CD4-positive, alpha-beta memory T cell (primary cell): Measurements from ENCODE around the gene IL27RA. TPM values are rescaled to one million over a fixed set of nuclear protein-coding genes. Genes with fewer than 3 reads are reported as not detected.

Experiments
- CTCF ChIA-PET: fragments of 350-600 bp; sonication (Branson Sonifier 250); formaldehyde crosslinking; loops from one replicate; lab custom pipeline; 2021; ENCODE audit warnings: inconsistent platforms; ENCODE audit not compliant: partially characterized antibody; lab: Charles Lee
- POLR2A ChIA-PET: fragments of 350-600 bp; sonication (Branson Sonifier 250); formaldehyde crosslinking; loops from one replicate; lab custom pipeline; 2021; ENCODE audit not compliant: partially characterized antibody; lab: Charles Lee
- DNase-seq, 5 donors: peaks; one replicate each; pipeline versions ENCODE4 v3.0.0 to v3.0.0-alpha.2; 2020 to 2022; ENCODE audit warnings: mixed read lengths in 1 of 5
- H3K27ac ChIP-seq: one replicate; pipeline ENCODE4 v1.7.0; 2013; ENCODE audit warnings: low read depth, low read length
- H3K27me3 ChIP-seq: 2 replicates; pipeline ENCODE4 v1.7.0; 2013; ENCODE audit warnings: mild to moderate bottlenecking, low read length, moderate library complexity; ENCODE audit not compliant: insufficient read depth
- H3K36me3 ChIP-seq: 2 replicates; pipeline ENCODE4 v1.7.0; 2013; ENCODE audit warnings: mild to moderate bottlenecking, low read length, moderate library complexity; ENCODE audit not compliant: insufficient read depth
- H3K4me1 ChIP-seq: 2 replicates; pipeline ENCODE4 v1.7.0; 2013; ENCODE audit warnings: mild to moderate bottlenecking, low read length, moderate library complexity; ENCODE audit not compliant: insufficient read depth
- H3K4me3 ChIP-seq, 2 donors: one replicate each; pipeline ENCODE4 v1.7.0; 2013; ENCODE audit warnings: low read length in 2 of 2, mild to moderate bottlenecking in 1 of 2
- H3K9me3 ChIP-seq, 2 donors: one replicate each; pipeline ENCODE4 v1.7.0; 2013; ENCODE audit warnings: low read length in 2 of 2, control low read depth in 1 of 2; ENCODE audit not compliant: control insufficient read depth in 1 of 2
- H3K27ac Mint-ChIP-seq, 7 donors: one replicate each; pipeline ENCODE4 v1.8.0; 2020 to 2021; ENCODE audit warnings: mixed read lengths in 7 of 7, mild to moderate bottlenecking in 6 of 7, inconsistent platforms in 3 of 7, moderate library complexity in 3 of 7
- H3K27me3 Mint-ChIP-seq, 2 donors: one replicate each; pipeline ENCODE4 v1.8.0; 2020 to 2021; ENCODE audit warnings: mixed read lengths in 2 of 2
- H3K36me3 Mint-ChIP-seq, 2 donors: one replicate each; pipeline ENCODE4 v1.8.0; 2020 to 2021; ENCODE audit warnings: mixed read lengths in 2 of 2, inconsistent platforms in 1 of 2, mild to moderate bottlenecking in 1 of 2
- H3K4me1 Mint-ChIP-seq, 4 donors: one replicate each; pipeline ENCODE4 v1.8.0; 2020 to 2021; ENCODE audit warnings: mixed read lengths in 4 of 4, mild to moderate bottlenecking in 1 of 4
- H3K4me3 Mint-ChIP-seq, 8 donors: one replicate each; pipeline ENCODE4 v1.8.0; 2020 to 2021; ENCODE audit warnings: mixed read lengths in 8 of 8, mild to moderate bottlenecking in 7 of 8, moderate library complexity in 6 of 8, inconsistent platforms in 3 of 8
- H3K9me3 Mint-ChIP-seq, 8 donors: one replicate each; pipeline ENCODE4 v1.8.0; 2020 to 2021; ENCODE audit warnings: mixed read lengths in 8 of 8, mild to moderate bottlenecking in 5 of 8, inconsistent platforms in 3 of 8, moderate library complexity in 1 of 8
- intact Hi-C: fragments of 100-400 bp; cut with micrococcal nuclease; formaldehyde crosslinking; loops from one replicate; pipeline ENCODE4 v1.15.1; 2023
- polyA plus RNA-seq, 2 donors: library from polyadenylated mRNA; unstranded; fragments of 300-500 nt; fragmentation: Illumina TruSeq; gene quantifications; one replicate each; pipeline ENCODE4 v1.2.3, GENCODE V29; 2021
- total RNA-seq, 2 experiments: library from RNA; stranded (reverse); gene quantifications; one replicate each; pipeline ENCODE4 v1.2.3, GENCODE V29; 2021

The IL27RA gene
- total and polyA plus RNA-seq, 4 experiments from 2014 or later, result 74.3 to 104 (median 88.4) TPM

DNA sequence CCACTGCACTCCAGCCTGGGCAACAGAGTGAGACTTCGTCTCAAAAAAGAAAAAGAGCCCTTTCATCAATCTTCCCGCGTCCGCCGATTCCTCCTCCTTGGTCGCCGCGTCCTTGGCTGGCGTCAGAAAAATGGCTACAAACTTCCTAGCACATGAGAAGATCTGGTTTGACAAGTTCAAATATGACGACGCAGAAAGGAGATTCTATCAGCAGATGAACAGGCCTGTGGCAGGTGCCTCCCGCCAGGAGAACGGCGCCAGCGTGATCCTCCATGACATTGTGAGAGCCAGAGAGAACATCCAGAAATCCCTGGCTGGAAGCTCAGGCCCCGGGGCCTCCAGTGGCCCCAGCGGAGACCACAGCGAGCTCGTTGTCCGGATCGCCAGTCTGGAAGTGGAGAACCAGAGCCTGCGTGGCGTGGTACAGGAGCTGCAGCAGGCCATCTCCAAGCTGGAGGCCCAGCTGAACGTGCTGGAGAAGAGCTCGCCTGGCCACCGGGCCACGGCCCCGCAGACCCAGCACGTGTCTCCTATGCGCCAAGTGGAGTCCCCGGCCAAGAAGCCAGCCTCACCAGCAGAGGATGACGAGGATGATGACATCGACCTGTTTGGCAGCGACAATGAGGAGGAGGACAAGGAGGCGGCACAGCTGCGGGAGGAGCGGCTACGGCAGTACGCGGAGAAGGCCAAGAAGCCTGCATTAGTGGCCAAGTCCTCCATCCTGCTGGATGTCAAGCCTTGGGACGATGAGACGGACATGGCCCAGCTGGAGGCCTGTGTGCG lies 38.9 kb downstream of the IL27RA start:
- intact Hi-C loops, result loop anchor here (10.0 kb wide), 1 partner anchor 116 kb away; the partner anchor contains the start of gene DCAF15

DNA sequence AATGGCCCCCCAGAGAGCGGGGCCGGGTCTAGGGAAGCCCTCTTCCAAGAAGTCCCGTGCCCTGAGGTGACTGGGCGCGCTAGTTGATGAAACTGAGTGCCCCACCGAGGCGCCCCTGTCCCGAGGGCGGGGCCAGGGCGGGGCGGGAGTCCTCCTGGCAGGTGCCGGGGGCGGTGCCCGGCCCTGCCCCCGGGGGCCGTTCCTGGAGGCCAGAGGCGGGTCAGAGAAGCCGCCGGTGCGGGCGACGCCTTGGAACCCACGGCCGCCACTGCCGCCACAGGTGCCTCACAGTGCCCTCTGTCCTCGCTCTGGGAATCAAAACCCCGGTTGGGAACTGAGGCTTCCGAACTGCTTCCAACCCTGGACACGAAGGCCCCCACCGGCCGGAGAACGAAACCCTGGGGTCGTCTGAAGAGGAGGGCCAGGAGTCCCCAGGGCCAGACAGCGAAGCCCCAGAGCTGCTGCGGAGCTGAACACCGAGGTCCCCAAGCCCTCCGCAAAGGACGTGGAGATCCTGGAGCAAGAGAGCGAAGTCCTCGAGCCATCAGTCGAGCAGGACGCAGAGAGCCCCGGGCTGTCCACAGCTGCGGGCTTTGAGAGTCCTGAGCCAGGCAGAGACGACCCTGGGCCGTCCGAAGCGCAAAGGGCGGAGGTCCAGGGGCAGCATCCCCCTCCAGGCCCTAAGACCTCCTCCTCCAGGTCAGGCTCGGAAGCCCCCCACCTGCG lies 41.1 kb downstream of the IL27RA start, which contains the start of gene MISP3:
Gene MISP3, plus strand, starts transcription at position 252 of the 726 bp plus-strand sequence. CDS start 524 bp downstream, outside the sequence.
- CTCF ChIA-PET, result interaction anchor here (0.7 to 6.9 kb wide), 27 partner anchors 9 to 284 kb away, joined by 3 to 65 read pairs (median 5); partner anchors contain the start of genes ASF1B, IL27RA, NANOS3 and PALM3
- peaks cover 7 to 28% (median 15%) of the 10 kb centered on the region in 4 donors for H3K4me1 Mint-ChIP-seq

More for the DNA sequence above, 38.9 kb downstream of the IL27RA start:
- ChIA-PET POLR2A (interaction anchor here (0.6 to 4.2 kb wide), 4 partner anchors 17 to 190 kb away, joined by 3 to 30 read pairs (median 3); no protein-coding TSS in a partner anchor), CTCF (interaction anchor here (0.6 to 6.9 kb wide), 13 partner anchors 10 to 209 kb away, joined by 3 to 65 read pairs (median 4); partner anchors contain the start of genes ASF1B and PALM3)
- H3K36me3 ChIP-seq, result no peaks in the 10 kb centered on the region
- no peak overlapping the region for H3K27ac ChIP-seq
- H3K4me3 ChIP-seq, result no peak overlapping the region
- Mint-ChIP-seq H3K9me3 (no peaks in the 10 kb centered on the region), H3K4me1 (peaks cover 7 to 26% (median 15%) of the 10 kb centered on the region in 4 donors), H3K4me3 (peak overlapping the region in 4 of 8 donors; percentile 33 to 55 (median 50)), H3K27ac (no peak overlapping the region), H3K36me3 (peaks cover 0 to 1% of the 10 kb centered on the region in 2 donors), H3K27me3 (peaks cover 1 to 5% of the 10 kb centered on the region in 2 donors)
- H3K9me3 ChIP-seq, result no peaks in the 10 kb centered on the region
- no peak for DNase-seq
- no peaks in the 10 kb centered on the region for H3K27me3 ChIP-seq
- H3K4me1 ChIP-seq, result peaks cover 31% of the 10 kb centered on the region

DNA sequence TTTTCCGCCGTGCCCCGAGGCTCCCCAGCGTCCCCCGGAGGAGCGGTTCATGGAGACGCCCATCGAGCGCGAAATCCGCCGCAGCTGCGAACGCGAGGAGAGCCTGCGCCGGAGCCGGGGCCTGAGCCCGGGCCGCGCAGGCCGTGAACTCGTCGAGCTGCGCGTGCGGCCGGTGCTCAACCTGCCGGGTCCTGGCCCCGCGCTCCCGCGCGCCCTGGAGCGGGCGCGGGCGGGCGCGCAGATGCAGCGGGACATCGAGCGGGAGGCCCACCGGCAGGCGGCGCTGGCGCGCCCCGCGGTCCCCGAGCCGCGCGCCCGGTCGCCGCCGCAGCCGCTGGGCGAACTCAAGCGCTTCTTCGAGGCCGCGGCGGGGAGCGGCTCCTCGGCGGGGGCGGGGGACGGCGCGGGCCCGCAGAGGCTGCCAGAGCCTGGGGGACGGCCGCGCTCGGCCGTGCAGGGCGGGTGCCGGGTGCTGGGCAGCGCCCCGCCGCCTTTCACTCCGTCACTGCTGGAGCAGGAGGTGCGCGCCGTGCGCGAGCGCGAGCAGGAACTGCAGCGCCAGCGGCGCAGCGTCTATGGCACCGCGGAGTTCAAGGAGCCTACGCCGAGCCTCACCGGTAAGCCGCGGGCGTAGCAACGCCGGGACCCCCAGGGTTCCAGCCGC lies 41.8 kb downstream of the IL27RA start:
- ChIA-PET CTCF (interaction anchor here (0.7 to 6.9 kb wide), 32 partner anchors 9 to 285 kb away, joined by 3 to 65 read pairs (median 5); partner anchors contain the start of genes ASF1B, IL27RA and PALM3), POLR2A (interaction anchor here (0.5 to 4.2 kb wide), 15 partner anchors 8 to 210 kb away, joined by 3 to 30 read pairs (median 6); partner anchors contain the start of genes ASF1B, DCAF15, IL27RA and PRKACA)
- H3K36me3 ChIP-seq, result no peaks in the 10 kb centered on the region
- peaks cover 0 to 1% of the 10 kb centered on the region in 2 donors for H3K36me3 Mint-ChIP-seq
- H3K27ac Mint-ChIP-seq, result peak overlapping the region; percentile 70 to 97 (median 88)
- H3K4me3 ChIP-seq, result peak overlapping the region; percentile 70 to 90
- intact Hi-C loops, result loop anchor here (1.0 to 10.0 kb wide), 9 partner anchors 15 to 477 kb away; partner anchors contain the start of genes DCAF15 and SAMD1
- H3K9me3 Mint-ChIP-seq, result no peaks in the 10 kb centered on the region
- peaks cover 7 to 28% (median 15%) of the 10 kb centered on the region in 4 donors for H3K4me1 Mint-ChIP-seq
- H3K4me1 ChIP-seq, result peaks cover 31% of the 10 kb centered on the region
- peak overlapping the region; percentile 61 for H3K27ac ChIP-seq
- no peaks in the 10 kb centered on the region for H3K27me3 ChIP-seq
- DNase-seq, result peak; percentile 80 to 88 (median 84)
- no peaks in the 10 kb centered on the region for H3K27me3 Mint-ChIP-seq
- peak overlapping the region; percentile 89 to 98 (median 93) for H3K4me3 Mint-ChIP-seq
- H3K9me3 ChIP-seq, result no peaks in the 10 kb centered on the region

More for the DNA sequence above, 41.1 kb downstream of the IL27RA start, which contains the start of gene MISP3:
- peaks cover 0 to 1% of the 10 kb centered on the region in 2 donors for H3K36me3 Mint-ChIP-seq
- intact Hi-C loops, result loop anchor here (1.0 to 10.0 kb wide), 9 partner anchors 14 to 476 kb away; partner anchors contain the start of genes DCAF15 and SAMD1
- peak within 1 kb of the TSS; percentile 89 to 98 (median 93) for H3K4me3 Mint-ChIP-seq
- Histone ChIP-seq H3K36me3 (no peaks in the 10 kb centered on the region), H3K9me3 (no peaks in the 10 kb centered on the region), H3K27me3 (no peaks in the 10 kb centered on the region), H3K4me3 (peak within 1 kb of the TSS; percentile 36 to 70), H3K27ac (peak within 1 kb of the TSS; percentile 61), H3K4me1 (peaks cover 31% of the 10 kb centered on the region)
- DNase-seq, result no peak
- H3K27me3 Mint-ChIP-seq, result no peaks in the 10 kb centered on the region
- no peaks in the 10 kb centered on the region for H3K9me3 Mint-ChIP-seq
- POLR2A ChIA-PET, result interaction anchor here (0.5 to 4.2 kb wide), 9 partner anchors 9 to 192 kb away, joined by 4 to 30 read pairs (median 11); partner anchors contain the start of genes ASF1B, IL27RA, PRKACA and RFX1
- H3K27ac Mint-ChIP-seq, result peak within 1 kb of the TSS; percentile 70 to 97 (median 88)

DNA sequence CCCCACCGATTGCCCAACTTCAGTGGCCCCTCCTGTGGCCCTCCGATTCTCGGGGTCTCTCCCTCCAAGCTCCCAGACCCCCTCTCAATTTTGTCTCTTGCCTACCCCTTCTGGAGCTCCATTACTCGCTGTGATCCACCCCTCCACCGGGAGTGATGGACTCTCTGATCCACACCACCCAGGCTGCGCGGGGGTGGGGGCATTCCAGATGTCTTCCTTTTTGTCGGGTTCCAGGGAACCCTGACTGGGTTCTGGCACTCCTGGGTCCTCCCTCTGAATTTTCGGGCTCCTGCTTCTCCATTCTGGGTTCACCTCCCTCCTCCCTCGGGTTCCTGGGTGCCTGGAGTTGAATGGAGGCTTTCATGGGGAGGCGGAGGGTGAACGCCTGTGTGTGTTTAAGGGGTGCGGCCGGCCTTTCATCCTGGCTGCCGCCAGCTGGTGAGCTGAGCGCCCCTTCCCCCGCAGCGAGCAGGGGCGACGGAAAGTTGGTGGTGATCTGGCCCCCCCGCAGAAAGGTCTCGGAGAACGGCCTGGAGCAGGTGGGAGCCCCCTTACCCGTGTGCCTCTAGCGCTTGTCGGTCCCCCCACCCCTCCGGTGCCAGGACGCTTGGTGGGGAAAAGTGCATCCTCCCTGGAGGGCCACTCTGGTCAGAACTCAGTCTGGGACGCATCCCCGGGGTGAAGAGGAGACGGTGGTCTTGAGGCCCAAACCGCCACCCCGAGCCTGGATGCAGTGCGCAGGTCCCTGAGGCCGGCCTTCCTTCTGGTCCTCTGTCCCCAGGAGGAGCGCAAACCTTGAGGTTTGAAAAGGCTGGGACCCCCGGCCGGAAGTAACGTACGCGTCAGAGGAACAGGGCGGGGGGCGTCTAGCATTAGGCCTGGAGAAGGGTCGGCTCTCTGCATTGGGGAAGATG lies 42.6 kb downstream of the IL27RA start:
- Mint-ChIP-seq H3K27me3 (no peaks in the 10 kb centered on the region), H3K36me3 (peaks cover 0 to 1% of the 10 kb centered on the region in 2 donors), H3K27ac (peak overlapping the region; percentile 70 to 97 (median 88))

DNA sequence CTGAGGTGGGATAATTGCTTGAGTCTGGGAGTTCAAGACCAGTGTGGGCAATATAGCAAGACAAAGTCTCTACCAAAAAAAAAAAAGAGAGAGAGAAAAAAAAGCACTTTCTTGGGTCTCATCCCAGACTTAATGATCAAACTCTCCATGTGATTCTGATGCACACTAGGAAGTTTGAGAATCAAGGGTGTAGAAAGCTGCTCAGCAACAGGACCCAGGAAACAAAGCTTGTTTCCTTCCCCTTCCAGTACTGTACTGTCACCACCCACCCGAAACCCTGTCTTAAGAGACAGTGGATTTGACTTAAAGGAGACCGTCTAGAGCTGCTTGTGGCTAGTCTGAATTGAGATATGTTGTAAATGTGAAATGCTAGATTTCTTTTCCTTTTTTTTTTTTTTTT lies 46.8 kb downstream of the IL27RA start:
- H3K9me3 ChIP-seq, result no peaks in the 10 kb centered on the region
- DNase-seq, result no peak
- no peak overlapping the region for H3K4me3 ChIP-seq
- H3K27ac Mint-ChIP-seq, result peak overlapping the region in 1 of 7 donors; percentile 65
- ChIA-PET POLR2A (interaction anchor here (1.1 kb wide), 1 partner anchor 72 kb away, joined by 3 read pairs; the partner anchor contains the start of gene RFX1), CTCF (interaction anchor here (0.6 to 1.5 kb wide), 7 partner anchors 9 to 305 kb away, joined by 3 to 8 read pairs (median 3); partner anchors contain the start of gene ASF1B)
- H3K27ac ChIP-seq, result no peak overlapping the region
- H3K4me1 ChIP-seq, result peaks cover 34% of the 10 kb centered on the region
- H3K9me3 Mint-ChIP-seq, result no peaks in the 10 kb centered on the region
- H3K27me3 ChIP-seq, result no peaks in the 10 kb centered on the region
- intact Hi-C loops, result loop anchor here (10.0 kb wide), 1 partner anchor 124 kb away; the partner anchor contains the start of gene DCAF15
- H3K27me3 Mint-ChIP-seq, result no peaks in the 10 kb centered on the region
- no peaks in the 10 kb centered on the region for H3K36me3 ChIP-seq
- H3K4me1 Mint-ChIP-seq, result peaks cover 12 to 47% (median 30%) of the 10 kb centered on the region in 4 donors
- peaks cover 0 to 3% of the 10 kb centered on the region in 2 donors for H3K36me3 Mint-ChIP-seq
- H3K4me3 Mint-ChIP-seq, result peak overlapping the region in 1 of 8 donors; percentile 54

More for the DNA sequence above, 42.6 kb downstream of the IL27RA start:
- H3K36me3 ChIP-seq, result no peaks in the 10 kb centered on the region
- peaks cover 7 to 28% (median 15%) of the 10 kb centered on the region in 4 donors for H3K4me1 Mint-ChIP-seq
- ChIA-PET CTCF (interaction anchor here (0.6 to 6.9 kb wide), 25 partner anchors 8 to 199 kb away, joined by 3 to 65 read pairs (median 5); partner anchors contain the start of genes ASF1B, IL27RA and PALM3), POLR2A (interaction anchor here (0.7 to 4.2 kb wide), 11 partner anchors 7 to 211 kb away, joined by 3 to 30 read pairs (median 4); partner anchors contain the start of genes ASF1B, DCAF15, IL27RA and PRKACA)
- peak overlapping the region; percentile 61 for H3K27ac ChIP-seq
- H3K4me3 ChIP-seq, result peak overlapping the region; percentile 70 to 90
- H3K4me3 Mint-ChIP-seq, result peak overlapping the region; percentile 89 to 98 (median 93)
- H3K9me3 Mint-ChIP-seq, result no peaks in the 10 kb centered on the region
- no peaks in the 10 kb centered on the region for H3K27me3 ChIP-seq
- intact Hi-C loops, result loop anchor here (1.0 to 10.0 kb wide), 9 partner anchors 15 to 477 kb away; partner anchors contain the start of genes DCAF15 and SAMD1
- H3K4me1 ChIP-seq, result peaks cover 31% of the 10 kb centered on the region
- no peaks in the 10 kb centered on the region for H3K9me3 ChIP-seq
- DNase-seq, result no peak
